GM18519 (cell line): ENCODE results near the gene MYH9.

ENCODE experiments used
- ATAC-seq: cut with Tn5 transposase; IDR thresholded peaks from one replicate; pipeline ENCODE4 v1.9.1; 2021; ENCODE audit warnings: mild to moderate bottlenecking, moderate library complexity; ENCODE audit not compliant: unreplicated experiment, low FRiP score

Gene MYH9

GRCh38 chr22:36333644-36334043 is 54.1 kb downstream of the MYH9 start:
- ATAC-seq: no peak

GRCh38 chr22:36332623-36333332 is 55.0 kb downstream of the MYH9 start:
- no peak for ATAC-seq

- no peak for ATAC-seq
These were observed 55.7 kb downstream of the MYH9 start for GRCh38 chr22:36331912-36332622.

GRCh38 chr22:36331306-36331911 is 56.4 kb downstream of the MYH9 start:
- ATAC-seq: no peak

GRCh38 chr22:36330655-36331305 is 57.0 kb downstream of the MYH9 start:
- ATAC-seq: no peak

- no peak for ATAC-seq
These were observed 57.6 kb downstream of the MYH9 start for GRCh38 chr22:36330127-36330526.

- no peak for ATAC-seq
These were observed 58.3 kb downstream of the MYH9 start for GRCh38 chr22:36329254-36330078.

GRCh38 chr22:36328635-36329253 is 59.0 kb downstream of the MYH9 start:
- ATAC-seq: no peak

GRCh38 chr22:36327922-36328551 is 59.7 kb downstream of the MYH9 start:
- no peak for ATAC-seq

GRCh38 chr22:36326178-36327161 is 61.3 kb downstream of the MYH9 start:
- no peak for ATAC-seq

GRCh38 chr22:36325154-36326031 is 62.4 kb downstream of the MYH9 start:
- no peak for ATAC-seq

- no peak for ATAC-seq
These were observed 63.4 kb downstream of the MYH9 start for GRCh38 chr22:36324414-36324813.

GRCh38 chr22:36323855-36324331 is 63.9 kb downstream of the MYH9 start:
- ATAC-seq: no peak

- no peak for ATAC-seq
These were observed 64.4 kb downstream of the MYH9 start for GRCh38 chr22:36323182-36323854.

- no peak for ATAC-seq
These were observed 65.2 kb downstream of the MYH9 start for GRCh38 chr22:36322602-36322915.

GRCh38 chr22:36321797-36322601 is 65.8 kb downstream of the MYH9 start:
- ATAC-seq: no peak
